Adrenal gland (tissue), 5 donors: ENCODE data around the gene CT47B1.

Experiments used
- POLR2A ChIP-seq, 2 donors: fragments of 450-650 bp; IDR thresholded peaks; one replicate each; pipeline ENCODE4 v1.6.1; 2017; ENCODE audit warnings: antibody characterized with exemption in 2 of 2, mild to moderate bottlenecking in 2 of 2, moderate library complexity in 1 of 2
- TF ChIP-seq, protein P1 (sequence below), 6 experiments: fragments of 450-650 bp in 4 of 6; fragments of 200-600 bp in 2 of 6; sonication (generic) in 1 of 6; IDR thresholded peaks; 1 replicate in 5 of 6; 2 replicates in 1 of 6; pipeline versions ENCODE4 v1.5.1 to v1.8.0; 2016 to 2021; ENCODE audit warnings: antibody characterized with exemption in 6 of 6, mild to moderate bottlenecking in 2 of 6, moderate library complexity in 1 of 6
- donor health status: DM: no; HTN: no; CAD: no.

DNA sequence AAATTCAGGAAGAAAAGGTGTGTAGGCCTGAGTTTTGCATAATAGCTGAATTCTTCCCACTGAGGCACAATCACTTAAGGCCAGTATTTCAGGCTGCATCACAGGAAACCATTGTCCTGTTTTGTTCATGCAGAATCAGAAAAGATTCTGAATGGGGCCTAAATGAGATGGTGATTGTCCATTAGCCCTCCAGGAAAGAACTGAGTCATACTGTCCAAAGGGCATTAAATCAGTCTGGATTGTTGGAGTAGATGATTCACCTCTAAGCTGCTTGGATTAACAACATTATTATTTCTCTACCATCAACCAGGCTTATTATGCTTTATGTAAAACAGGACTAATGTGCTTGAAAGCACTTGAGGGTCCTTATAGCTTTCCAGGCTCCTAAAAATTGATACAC, 36.2 kb downstream of the CT47B1 start:
- TF ChIP-seq, protein P1, sequence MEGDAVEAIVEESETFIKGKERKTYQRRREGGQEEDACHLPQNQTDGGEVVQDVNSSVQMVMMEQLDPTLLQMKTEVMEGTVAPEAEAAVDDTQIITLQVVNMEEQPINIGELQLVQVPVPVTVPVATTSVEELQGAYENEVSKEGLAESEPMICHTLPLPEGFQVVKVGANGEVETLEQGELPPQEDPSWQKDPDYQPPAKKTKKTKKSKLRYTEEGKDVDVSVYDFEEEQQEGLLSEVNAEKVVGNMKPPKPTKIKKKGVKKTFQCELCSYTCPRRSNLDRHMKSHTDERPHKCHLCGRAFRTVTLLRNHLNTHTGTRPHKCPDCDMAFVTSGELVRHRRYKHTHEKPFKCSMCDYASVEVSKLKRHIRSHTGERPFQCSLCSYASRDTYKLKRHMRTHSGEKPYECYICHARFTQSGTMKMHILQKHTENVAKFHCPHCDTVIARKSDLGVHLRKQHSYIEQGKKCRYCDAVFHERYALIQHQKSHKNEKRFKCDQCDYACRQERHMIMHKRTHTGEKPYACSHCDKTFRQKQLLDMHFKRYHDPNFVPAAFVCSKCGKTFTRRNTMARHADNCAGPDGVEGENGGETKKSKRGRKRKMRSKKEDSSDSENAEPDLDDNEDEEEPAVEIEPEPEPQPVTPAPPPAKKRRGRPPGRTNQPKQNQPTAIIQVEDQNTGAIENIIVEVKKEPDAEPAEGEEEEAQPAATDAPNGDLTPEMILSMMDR (IDR thresholded peaks at IDR 0.05) = no peak
- no peak for TF ChIP-seq POLR2A (IDR thresholded peaks at IDR 0.05)
